Endometrial microvascular endothelial cells (primary cell): ENCODE data around the gene C1orf74. TPM values are rescaled to one million over a fixed set of nuclear protein-coding genes. Genes with fewer than 3 reads are reported as not detected.

ENCODE experiments used
- in situ Hi-C: cut with HindIII; loops from 2 replicates; pipeline ENCODE4 v1.10.0; 2017; ENCODE audit warnings: low sequenced_read_pairs, low pct_unique_long_range_greater_than_20kb; ENCODE audit errors: inconsistent ontology term
- total RNA-seq: library from RNA; depleted of rRNA; stranded (reverse); fragments of >200 nt; gene quantifications from one replicate; pipeline ENCODE4 v1.2.3, GENCODE V29; 2015; ENCODE audit errors: inconsistent ontology term

Gene C1orf74
- 3.7 TPM for total RNA-seq

GRCh38 chr1:209784265-209785169, at the start of gene C1orf74:
TSS of gene C1orf74 (minus strand) at chr1:209784559. CDS start at chr1:209783634, 925 bp downstream.
- in situ Hi-C loops, result no loop called here

- in situ Hi-C loops, result loop anchor here (25.0 kb wide), 2 partner anchors 406 to 1431 kb away; partner anchors contain the start of genes RCOR3 and SERTAD4
Observed at GRCh38 chr1:209831615-209832014, 47.3 kb upstream of the C1orf74 start.

- in situ Hi-C loops, result loop anchor here (25.0 kb wide), 2 partner anchors 407 to 1432 kb away; partner anchors contain the start of genes RCOR3 and SERTAD4
Observed at GRCh38 chr1:209830722-209831121, 46.4 kb upstream of the C1orf74 start.

GRCh38 chr1:209829716-209830115, 45.4 kb upstream of the C1orf74 start:
- in situ Hi-C loops, result loop anchor here (25.0 kb wide), 2 partner anchors 408 to 1433 kb away; partner anchors contain the start of genes RCOR3 and SERTAD4

GRCh38 chr1:209827384-209828262, 43.3 kb upstream of the C1orf74 start, which contains the start of gene UTP25:
TSS of gene UTP25 (plus strand) at chr1:209827972. CDS start at chr1:209828064, 92 bp downstream.
- in situ Hi-C loops, result loop anchor here (25.0 kb wide), 2 partner anchors 410 to 1435 kb away; partner anchors contain the start of genes RCOR3 and SERTAD4

DNA sequence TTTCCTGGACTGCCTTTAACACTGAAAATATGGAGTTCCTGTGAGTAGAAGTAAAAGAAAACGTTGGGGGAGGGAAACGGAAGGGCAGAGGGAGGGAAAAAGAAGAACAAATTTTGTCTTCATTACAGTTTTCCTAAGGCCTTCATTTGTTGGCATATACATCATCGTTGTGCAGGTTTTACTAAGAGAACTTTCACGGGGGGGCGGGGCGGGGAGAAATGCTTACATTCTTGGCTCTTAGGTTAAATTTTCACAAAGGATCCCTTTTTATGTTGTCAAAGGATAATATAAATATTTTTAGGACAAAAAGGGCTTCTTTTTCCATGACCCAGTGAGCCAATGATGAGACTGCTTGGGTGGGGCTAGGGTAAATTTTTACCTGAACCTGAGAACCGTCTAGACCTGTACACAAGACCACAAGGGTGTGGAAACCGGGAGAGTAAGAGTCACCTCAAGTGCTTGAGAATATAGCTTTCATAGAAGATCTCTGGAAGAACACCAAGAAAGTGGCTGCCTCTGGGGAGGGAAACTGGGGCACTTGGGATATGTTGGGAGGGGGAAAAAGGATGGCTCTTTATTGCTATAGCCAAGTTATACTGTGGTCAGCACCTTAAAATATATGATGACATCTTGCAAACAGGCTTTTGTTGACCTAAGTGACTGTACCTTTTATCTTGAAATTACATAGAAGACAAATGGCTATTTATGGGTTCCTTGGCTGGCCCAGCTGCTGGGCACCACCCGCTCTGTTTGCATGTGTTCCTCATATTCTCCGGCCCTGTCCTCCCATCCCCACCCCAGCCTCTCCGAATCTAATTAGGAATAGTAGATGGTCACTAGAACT, 41.5 kb upstream of the C1orf74 start:
- in situ Hi-C loops, result loop anchor here (25.0 kb wide), 2 partner anchors 411 to 1436 kb away; partner anchors contain the start of genes RCOR3 and SERTAD4

DNA sequence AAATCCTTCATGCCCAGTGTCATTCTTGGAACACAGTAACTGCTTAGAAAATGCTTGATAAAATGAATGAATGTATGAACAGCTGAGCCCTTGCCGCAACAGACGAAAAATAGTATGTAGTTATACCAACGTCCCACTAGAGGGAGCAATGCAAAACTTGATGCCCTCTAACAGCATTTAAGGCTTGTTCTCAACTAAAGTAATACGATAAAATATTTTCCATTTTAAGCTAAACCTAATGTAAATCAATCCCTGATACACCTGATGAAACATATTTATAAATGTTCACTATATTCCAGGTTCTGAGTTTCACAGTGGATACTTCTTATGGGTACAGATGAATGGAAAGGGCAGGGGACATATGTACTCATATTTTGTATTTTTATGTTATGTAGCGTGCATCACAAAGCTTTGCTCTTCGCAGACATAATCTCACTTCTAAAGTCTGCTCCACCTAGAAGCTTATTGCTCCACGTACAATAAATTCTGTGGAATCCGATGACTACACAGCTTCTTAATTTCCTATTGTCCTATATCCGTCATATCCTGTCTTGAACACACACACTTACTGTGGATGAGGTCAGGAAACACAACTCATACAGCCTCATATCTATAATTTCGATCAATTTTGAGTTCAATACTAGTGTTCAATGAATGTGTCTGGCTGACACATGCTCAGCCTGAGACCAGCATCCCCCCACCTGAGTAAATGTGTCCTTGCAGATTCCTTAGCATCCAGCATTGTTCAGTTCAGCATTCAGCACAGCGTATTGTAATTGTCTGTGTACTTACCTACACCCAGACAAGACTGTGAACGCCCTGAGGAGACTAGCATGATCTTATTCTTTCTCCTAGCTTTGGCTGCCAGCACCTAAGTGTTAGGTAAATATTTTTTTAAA, 39.0 kb upstream of the C1orf74 start:
- in situ Hi-C loops, result no loop called here

GRCh38 chr1:209822706-209823105, 38.3 kb upstream of the C1orf74 start:
- in situ Hi-C loops, result no loop called here

- in situ Hi-C loops, result no loop called here
Observed at GRCh38 chr1:209820986-209821385, 36.6 kb upstream of the C1orf74 start.

DNA sequence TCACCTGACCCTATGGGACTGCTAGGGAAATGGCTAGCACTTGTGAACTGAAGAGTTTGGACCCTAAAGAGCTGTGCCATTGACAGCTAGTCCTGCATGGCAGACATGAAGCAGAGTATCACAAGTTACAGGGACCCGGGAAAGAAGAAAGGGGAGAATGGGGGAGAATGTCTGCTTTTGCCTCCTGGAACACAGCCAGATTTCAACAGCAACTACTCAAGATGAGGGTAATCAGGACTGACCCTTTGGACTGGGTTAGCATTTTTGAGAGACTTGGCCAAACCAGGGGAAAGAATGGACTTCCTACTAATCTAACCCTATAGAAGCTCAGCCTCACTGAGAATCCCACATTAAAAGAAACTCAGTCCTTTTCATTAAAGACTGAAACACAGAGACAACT, 34.7 kb upstream of the C1orf74 start:
- in situ Hi-C loops, result no loop called here

DNA sequence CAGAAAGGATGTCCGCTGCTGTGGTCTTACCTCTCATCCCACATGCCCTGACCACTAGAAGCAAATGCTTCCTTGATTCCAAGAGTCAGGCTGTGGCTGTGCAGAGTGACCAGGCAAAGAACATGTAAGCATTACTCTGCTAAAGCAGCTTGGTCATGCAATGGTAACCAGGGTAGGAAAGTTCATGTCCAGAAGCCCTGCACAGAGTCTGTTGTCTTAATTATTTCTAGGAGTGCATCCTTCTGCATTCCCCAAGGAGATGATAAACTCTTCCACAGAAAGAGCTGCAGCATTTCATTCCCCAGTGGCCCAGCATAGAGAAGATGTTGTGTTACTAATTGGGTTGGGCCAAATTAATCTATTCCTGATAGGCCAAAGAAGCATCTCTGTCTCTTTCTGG, 33.3 kb upstream of the C1orf74 start:
- in situ Hi-C loops, result no loop called here

DNA sequence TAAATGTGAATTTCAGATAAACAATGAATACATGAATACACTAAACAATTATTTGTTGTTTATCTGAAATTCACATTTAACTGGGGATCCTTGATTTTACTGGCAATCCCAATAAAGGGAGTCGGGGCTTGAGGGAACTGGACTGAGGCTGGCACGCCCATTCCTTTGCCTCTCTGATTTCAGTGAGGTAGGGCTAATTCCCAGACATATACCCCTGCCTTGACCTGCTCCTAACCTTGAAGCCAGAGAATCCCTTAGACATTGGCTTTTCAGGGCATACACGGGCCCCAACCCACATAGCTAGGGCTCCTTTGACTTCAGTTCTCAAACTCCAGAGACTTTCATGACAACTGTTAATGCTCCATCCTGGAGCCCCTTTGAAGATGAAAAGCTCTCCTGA, 32.6 kb upstream of the C1orf74 start:
- in situ Hi-C loops, result no loop called here

DNA sequence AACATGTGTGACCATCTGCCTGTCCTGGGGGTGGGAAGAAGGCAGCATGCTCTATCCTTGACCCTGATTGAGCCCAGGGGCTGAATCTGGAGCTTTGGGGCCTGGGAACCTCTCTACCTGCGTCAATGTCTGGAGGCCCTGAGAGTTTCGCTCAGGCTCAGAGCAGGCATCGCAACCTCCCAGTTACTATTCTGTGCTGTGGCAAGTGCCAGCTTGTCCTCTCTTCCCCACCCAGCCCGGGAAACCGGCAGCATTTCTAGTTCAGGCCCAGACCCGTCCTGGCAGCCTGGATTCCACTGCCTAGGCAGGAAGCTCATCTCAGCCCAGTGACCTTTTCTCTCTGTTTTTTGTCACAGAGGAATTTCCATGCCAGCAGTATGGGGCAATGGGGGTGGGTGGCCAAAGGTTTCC, 31.6 kb upstream of the C1orf74 start:
- in situ Hi-C loops, result no loop called here

GRCh38 chr1:209815490-209815889, 31.1 kb upstream of the C1orf74 start:
- in situ Hi-C loops, result no loop called here

DNA sequence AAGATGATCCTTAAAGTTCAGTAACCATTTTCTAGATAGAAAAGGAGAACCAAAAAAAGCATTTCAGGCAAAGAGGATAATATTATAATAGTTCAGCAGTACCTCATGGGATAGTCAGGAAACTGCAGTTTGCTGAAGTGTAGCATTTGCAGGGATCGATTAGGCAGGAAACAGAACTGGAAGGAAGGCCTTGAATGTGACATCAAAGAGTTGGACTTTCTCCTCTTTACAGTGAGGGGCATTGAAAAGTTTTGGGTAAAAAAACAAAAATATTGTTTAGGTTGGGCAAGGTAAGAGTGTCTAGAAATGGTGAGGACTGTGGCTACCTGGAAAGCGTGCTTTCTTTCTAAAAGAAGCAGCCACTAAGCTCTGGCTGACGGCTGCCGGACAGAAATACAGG, 29.5 kb upstream of the C1orf74 start:
- in situ Hi-C loops, result no loop called here

- in situ Hi-C loops, result no loop called here
Observed at GRCh38 chr1:209810783-209811182, 26.4 kb upstream of the C1orf74 start.

DNA sequence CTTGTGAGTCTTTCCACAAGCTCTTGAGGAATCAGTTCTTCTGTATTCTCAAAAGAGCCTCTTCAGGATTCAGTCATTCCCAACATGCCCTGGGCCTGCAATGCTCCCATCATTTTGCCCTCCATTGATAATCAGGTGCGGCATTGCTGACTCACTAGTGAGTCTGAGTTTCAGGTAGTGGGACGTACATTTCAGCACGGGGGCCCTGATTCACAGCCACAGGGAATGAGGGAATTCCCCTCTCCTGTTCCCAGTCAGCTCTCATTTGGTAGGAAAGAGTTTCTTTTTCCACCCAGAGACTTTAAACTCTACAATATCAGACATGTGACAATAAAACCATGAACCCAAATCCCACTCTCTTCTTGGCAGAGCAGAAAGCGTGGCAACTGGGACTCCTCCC, 25.3 kb upstream of the C1orf74 start:
- in situ Hi-C loops, result no loop called here
